Epithelial cell of prostate (primary cell): ENCODE measurements around the gene TMEM87A.
A peak's percentile ranks its signal among the peaks of the same experiment; 100 is the strongest.
"Not testable (repeated sequence)": the region's sequence is repeated elsewhere in the genome, so short reads cannot be mapped to it uniquely, and the experiment has no call there.

Source experiments
- DNase-seq: peaks from one replicate; pipeline ENCODE4 v3.0.0-alpha.2; 2011; ENCODE audit warnings: low read depth, low spot score
- H3K27ac ChIP-seq: fragments of 450-650 bp; 2 replicates; pipeline ENCODE4 v1.5.1; 2017; ENCODE audit warnings: mild to moderate bottlenecking

The TMEM87A gene

GRCh38 chr15:42273900-42274701 is 868 bp upstream of the TMEM87A start:
- DNase-seq, result peak; percentile 81
- H3K27ac ChIP-seq, result peak overlapping the region; percentile 99

GRCh38 chr15:42270996-42271395 is 2.2 kb downstream of the TMEM87A start:
- peak overlapping the region; percentile 99 for H3K27ac ChIP-seq

GRCh38 chr15:42270551-42270950 is 2.7 kb downstream of the TMEM87A start:
- DNase-seq, result no peak

More at GRCh38 chr15:42270996-42271395, 2.2 kb downstream of the TMEM87A start:
- no peak for DNase-seq

GRCh38 chr15:42267286-42267685 is 5.9 kb downstream of the TMEM87A start:
- no peak overlapping the region for H3K27ac ChIP-seq
- DNase-seq, result no peak

More at GRCh38 chr15:42270551-42270950, 2.7 kb downstream of the TMEM87A start:
- H3K27ac ChIP-seq, result peak overlapping the region; percentile 99

GRCh38 chr15:42264795-42265194 is 8.4 kb downstream of the TMEM87A start:
- DNase-seq, result no peak
- H3K27ac ChIP-seq, result no peak overlapping the region

- no peak for DNase-seq
- no peak overlapping the region for H3K27ac ChIP-seq
These were observed 19.9 kb downstream of the TMEM87A start for GRCh38 chr15:42253300-42253699.

- no peak overlapping the region for H3K27ac ChIP-seq
- DNase-seq, result no peak
These were observed 32.4 kb downstream of the TMEM87A start for GRCh38 chr15:42240823-42241222.

- H3K27ac ChIP-seq, result no peak overlapping the region
- DNase-seq, result no peak
These were observed 33.6 kb downstream of the TMEM87A start for GRCh38 chr15:42239528-42240182.

- no peak for DNase-seq
- H3K27ac ChIP-seq, result no peak overlapping the region
These were observed 40.1 kb downstream of the TMEM87A start for GRCh38 chr15:42233107-42233506.

- H3K27ac ChIP-seq, result no peak overlapping the region
- DNase-seq, result no peak
These were observed 40.6 kb downstream of the TMEM87A start for GRCh38 chr15:42232606-42233005.

GRCh38 chr15:42231088-42231487 is 42.1 kb downstream of the TMEM87A start:
- no peak for DNase-seq
- H3K27ac ChIP-seq, result no peak overlapping the region

GRCh38 chr15:42228981-42229380 is 44.3 kb downstream of the TMEM87A start:
- DNase-seq, H3K27ac ChIP-seq: not testable (repeated sequence)

- no peak for DNase-seq
- no peak overlapping the region for H3K27ac ChIP-seq
These were observed 45.2 kb downstream of the TMEM87A start for GRCh38 chr15:42228036-42228435.

GRCh38 chr15:42226648-42227047 is 46.6 kb downstream of the TMEM87A start:
- no peak overlapping the region for H3K27ac ChIP-seq
- no peak for DNase-seq

GRCh38 chr15:42220216-42220615 is 53.0 kb downstream of the TMEM87A start:
- DNase-seq, result peak; percentile 10
- no peak overlapping the region for H3K27ac ChIP-seq

GRCh38 chr15:42218953-42219592 is 54.2 kb downstream of the TMEM87A start:
- no peak overlapping the region for H3K27ac ChIP-seq
- no peak for DNase-seq

- H3K27ac ChIP-seq, result no peak overlapping the region
These were observed 55.7 kb downstream of the TMEM87A start for GRCh38 chr15:42217568-42217967.

GRCh38 chr15:42215913-42216829 is 57.1 kb downstream of the TMEM87A start:
- no peak for DNase-seq
- no peak overlapping the region for H3K27ac ChIP-seq

More at GRCh38 chr15:42217568-42217967, 55.7 kb downstream of the TMEM87A start:
- DNase-seq, result no peak

- DNase-seq, result no peak
- H3K27ac ChIP-seq, result no peak overlapping the region
These were observed 58.6 kb downstream of the TMEM87A start for GRCh38 chr15:42214600-42214999.

GRCh38 chr15:42213511-42213910 is 59.7 kb downstream of the TMEM87A start:
- no peak overlapping the region for H3K27ac ChIP-seq
- no peak for DNase-seq
